ENCODE measurements around the gene HLA-DQA1. TPM values are rescaled to one million over a fixed set of nuclear protein-coding genes. Genes with fewer than 3 reads are reported as not detected.

HLA-DQA1 gene
- total RNA-seq (2022; extraction: Qiagen RNA extraction), result not detected in 5 replicates

DNA sequence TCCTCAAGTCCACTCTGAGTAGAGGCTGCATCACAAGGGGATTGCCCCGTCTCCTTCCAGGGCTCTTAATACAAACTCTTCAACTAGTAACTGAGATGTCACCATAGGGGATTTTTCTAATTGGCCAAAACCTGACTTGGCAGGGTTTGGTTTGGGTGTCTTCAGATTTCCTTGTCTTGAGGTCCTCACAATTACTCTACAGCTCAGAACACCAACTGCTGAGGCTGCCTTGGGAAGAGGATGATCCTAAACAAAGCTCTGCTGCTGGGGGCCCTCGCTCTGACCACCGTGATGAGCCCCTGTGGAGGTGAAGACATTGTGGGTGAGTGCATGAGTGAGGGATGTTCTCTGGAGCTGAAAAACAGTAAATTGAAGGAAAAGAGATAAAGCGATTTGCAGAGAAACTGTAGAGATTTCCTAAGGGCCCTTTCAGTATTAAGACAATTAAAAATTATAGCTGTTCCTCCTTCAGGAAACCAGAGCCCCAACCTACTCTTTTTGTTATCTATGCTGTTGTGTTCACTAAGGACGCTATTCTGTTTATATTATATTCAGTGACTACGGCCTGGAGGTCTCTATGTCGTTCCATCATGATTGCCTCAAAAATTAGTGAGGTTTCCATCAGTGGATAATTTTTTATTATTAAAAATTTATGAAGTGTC lies at the start of gene HLA-DQA1:
HLA-DQA1 (plus strand) TSS at position 188 of the 662 bp plus-strand sequence; CDS start at position 241, 53 bp downstream.

DNA sequence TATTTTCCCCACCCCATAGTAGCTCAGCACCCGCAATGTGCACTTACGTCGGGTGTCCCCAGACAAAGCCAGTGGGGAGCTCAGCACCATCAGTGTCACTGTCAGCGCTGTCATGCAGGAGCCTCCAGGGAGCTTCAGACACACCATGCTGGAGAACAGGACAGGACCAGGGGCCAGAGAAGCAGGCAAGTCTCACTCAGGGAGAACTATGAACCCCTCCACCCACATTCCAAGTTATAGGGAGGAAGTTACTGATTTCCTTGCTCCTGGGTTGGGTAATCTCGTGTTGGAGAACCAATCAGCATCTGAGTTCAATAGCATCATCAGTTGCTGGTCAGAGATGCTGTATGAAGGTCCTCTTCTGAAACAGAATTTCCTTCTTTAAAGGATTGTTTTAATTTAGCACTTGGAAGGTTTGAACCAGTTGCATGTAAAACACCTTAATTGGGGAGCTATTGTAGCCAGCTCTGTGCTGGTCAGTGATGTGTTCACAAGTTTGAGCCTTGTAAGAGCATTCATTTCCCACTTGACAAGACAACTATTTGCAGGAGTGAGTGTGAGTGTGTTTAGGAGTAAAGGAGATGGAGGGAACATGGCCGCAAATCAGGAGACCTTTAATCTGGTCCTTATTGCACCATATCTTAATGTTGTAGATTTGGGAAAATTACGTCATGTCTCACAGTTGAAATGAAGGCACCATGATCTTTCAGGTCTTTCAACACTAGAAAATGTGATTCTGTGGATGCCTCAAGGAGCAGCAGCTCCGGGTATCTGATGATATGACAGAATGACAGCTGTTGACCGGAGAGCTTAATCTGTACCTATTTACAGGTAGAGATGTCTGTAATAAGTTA lies 47.4 kb upstream of the HLA-DQA1 start, which contains the start of gene HLA-DRB1:
HLA-DRB1 (minus strand) TSS at position 253 of the 854 bp plus-strand sequence; CDS start at position 147, 106 bp downstream.

DNA sequence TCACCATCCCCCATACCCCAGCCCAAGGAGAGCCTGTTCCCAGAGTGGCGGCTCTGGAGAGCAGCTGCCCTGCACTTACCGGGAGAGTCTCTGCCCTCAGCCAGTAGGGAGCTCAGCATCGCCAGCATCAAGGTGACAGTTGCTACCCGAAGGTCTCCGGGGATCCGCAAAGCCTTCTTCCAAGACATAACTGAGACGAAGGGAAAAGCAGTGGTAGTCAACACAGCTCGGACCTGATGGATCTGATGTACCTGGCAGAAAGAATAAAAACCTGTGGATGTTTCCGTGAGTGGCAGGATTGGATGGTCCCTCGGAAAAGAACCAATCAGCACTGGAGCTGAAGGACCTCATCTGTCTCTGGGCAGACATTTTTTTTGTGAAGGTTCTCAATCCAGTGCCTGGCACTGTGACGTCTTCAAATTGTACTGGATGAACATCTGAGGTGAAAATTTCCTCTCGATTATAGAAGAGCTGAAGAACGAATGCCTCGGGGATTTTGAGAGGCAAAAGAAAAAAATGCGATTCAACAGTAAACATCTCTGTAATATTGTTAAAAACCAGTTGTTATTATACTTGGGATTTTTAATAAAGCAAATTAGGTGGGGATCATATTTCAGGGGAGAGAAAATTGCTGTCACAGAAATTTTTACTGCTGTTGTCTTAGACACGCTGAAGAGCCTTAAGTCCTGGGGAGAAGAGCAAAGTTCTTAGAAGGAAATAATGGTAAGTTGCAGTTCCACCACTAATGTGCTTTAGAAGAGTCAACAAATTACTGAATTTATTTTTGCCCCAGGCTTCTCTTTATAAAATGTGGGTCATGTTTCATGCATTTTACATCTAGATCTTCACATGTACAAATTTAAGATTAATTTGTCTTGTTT lies 29.5 kb downstream of the HLA-DQA1 start, which contains the start of gene HLA-DQB1:
HLA-DQB1 (minus strand) TSS at position 238 of the 881 bp plus-strand sequence; CDS start at position 188, 50 bp downstream.

Other genes with a start within 250 kb of the HLA-DQA1 start
- not detected in 5 replicates for gene BTNL2, start 230.2 kb upstream of the HLA-DQA1 start, total RNA-seq (2022; extraction: Qiagen RNA extraction)
- not detected in 5 replicates for gene HLA-DRA, start 197.5 kb upstream of the HLA-DQA1 start, total RNA-seq (2022; extraction: Qiagen RNA extraction)
- gene HLA-DRB5, start 107.1 kb upstream of the HLA-DQA1 start, total RNA-seq (2022; extraction: Qiagen RNA extraction), result not detected in 5 replicates
- gene HLA-DRB1, start 47.6 kb upstream of the HLA-DQA1 start, total RNA-seq (2022; extraction: Qiagen RNA extraction), result not detected in 5 replicates
- not detected in 5 replicates for gene HLA-DQB1, start 29.3 kb downstream of the HLA-DQA1 start, total RNA-seq (2022; extraction: Qiagen RNA extraction)
- not detected in 5 replicates for gene HLA-DQA2, start 104.0 kb downstream of the HLA-DQA1 start, total RNA-seq (2022; extraction: Qiagen RNA extraction)
- not detected in 5 replicates for gene HLA-DQB2, start 126.1 kb downstream of the HLA-DQA1 start, total RNA-seq (2022; extraction: Qiagen RNA extraction)
- gene HLA-DOB, start 179.6 kb downstream of the HLA-DQA1 start, total RNA-seq (2022; extraction: Qiagen RNA extraction), result 0.10 to 0.21 TPM (median 0.15 TPM) in 5 replicates
- gene TAP2, start 201.3 kb downstream of the HLA-DQA1 start, total RNA-seq (2022; extraction: Qiagen RNA extraction), result 16.7 to 19.1 TPM (median 18.1 TPM) in 5 replicates
- 17.8 to 21.0 TPM (median 18.3 TPM) in 5 replicates for gene PSMB8, start 206.6 kb downstream of the HLA-DQA1 start, total RNA-seq (2022; extraction: Qiagen RNA extraction)
- gene TAP1, start 216.3 kb downstream of the HLA-DQA1 start, total RNA-seq (2022; extraction: Qiagen RNA extraction), result 34.2 to 38.2 TPM (median 35.0 TPM) in 5 replicates
- gene PSMB9, start 216.8 kb downstream of the HLA-DQA1 start, total RNA-seq (2022; extraction: Qiagen RNA extraction), result 14.2 to 22.6 TPM (median 18.0 TPM) in 5 replicates

Data from A549 treated with Hydrocortisone at 1 μM for 4 hours (cell line).